PC-9 (cell line): ENCODE data around the gene MBTPS2. TPM values are rescaled to one million over a fixed set of nuclear protein-coding genes. Genes with fewer than 3 reads are reported as not detected.
A peak's percentile ranks its signal among the peaks of the same experiment; 100 is the strongest.

Experiments used
- BruUV-seq: library from RNA; stranded (reverse); fragments of 400-500 nt; replicated peaks from 2 replicates; lab custom pipeline; 2021; lab: Mats Ljungman, UMichigan
- CTCF ChIA-PET: fragments of 300-600 bp; sonication (Branson Sonifier 250); formaldehyde crosslinking; loops from one replicate; lab custom pipeline; 2022; ENCODE audit warnings: antibody characterized with exemption; lab: Charles Lee
- POLR2A ChIA-PET: fragments of 300-600 bp; sonication (Branson Sonifier 250); formaldehyde crosslinking; loops from one replicate; lab custom pipeline; 2022; ENCODE audit warnings: antibody characterized with exemption; ENCODE audit not compliant: unreplicated experiment; lab: Charles Lee
- DNase-seq, 2 experiments: peaks; one replicate each; pipeline versions ENCODE4 v3.0.0 to v3.0.0-alpha.2; 2015 to 2022; ENCODE audit warnings: mixed read lengths in 1 of 2
- H2AFZ ChIP-seq: fragments of 200-600 bp; sonication (generic); 2 replicates; pipeline ENCODE4 v1.8.1; 2017; ENCODE audit warnings: antibody characterized with exemption
- H3F3A ChIP-seq: fragments of 200-600 bp; sonication (generic); 2 replicates; pipeline ENCODE4 v1.8.1; 2017; ENCODE audit warnings: antibody characterized with exemption, mild to moderate bottlenecking, low read depth; ENCODE audit not compliant: insufficient read depth
- H3K27ac ChIP-seq: fragments of 200-600 bp; sonication (generic); 2 replicates; pipeline ENCODE4 v1.6.1; 2016; ENCODE audit warnings: mixed run types
- H3K27me3 ChIP-seq: fragments of 200-600 bp; sonication (generic); 2 replicates; pipeline ENCODE4 v1.6.1; 2016; ENCODE audit warnings: low read depth, mixed run types; ENCODE audit not compliant: insufficient read depth
- H3K36me3 ChIP-seq: fragments of 200-600 bp; sonication (generic); 2 replicates; pipeline ENCODE4 v1.6.1; 2016; ENCODE audit warnings: low read depth, mixed run types
- H3K4me1 ChIP-seq: fragments of 200-600 bp; sonication (generic); replicated peaks from 2 replicates; pipeline ENCODE4 v1.6.1; 2016; ENCODE audit warnings: mixed run types; ENCODE audit not compliant: insufficient read depth
- H3K4me2 ChIP-seq: fragments of 200-600 bp; sonication (generic); 2 replicates; pipeline ENCODE4 v1.6.1; 2017; ENCODE audit warnings: mixed run types
- H3K4me3 ChIP-seq: fragments of 200-600 bp; sonication (generic); 2 replicates; pipeline ENCODE4 v1.6.1; 2016; ENCODE audit warnings: mixed run types
- H3K79me2 ChIP-seq: fragments of 200-600 bp; sonication (generic); 2 replicates; pipeline ENCODE4 v1.6.1; 2017; ENCODE audit warnings: low read depth, mixed run types
- H3K9me2 ChIP-seq: fragments of 200-600 bp; sonication (generic); 2 replicates; pipeline ENCODE4 v1.8.1; 2017; ENCODE audit warnings: mild to moderate bottlenecking; ENCODE audit not compliant: insufficient read depth
- H3K9me3 ChIP-seq: fragments of 200-600 bp; sonication (generic); 2 replicates; pipeline ENCODE4 v1.8.1; 2016; ENCODE audit warnings: low read depth; ENCODE audit not compliant: insufficient read depth
- H4K20me1 ChIP-seq: fragments of 200-600 bp; sonication (generic); 2 replicates; pipeline ENCODE4 v1.8.1; 2017; ENCODE audit not compliant: insufficient read depth
- EZH2 ChIP-seq: fragments of 200-600 bp; sonication (generic); IDR thresholded peaks from 2 replicates; pipeline ENCODE4 v1.8.0; 2017; ENCODE audit warnings: antibody characterized with exemption, low read depth
- intact Hi-C: fragments of 100-400 bp; cut with micrococcal nuclease; formaldehyde crosslinking; loops from one replicate; pipeline ENCODE4 v1.10.0; 2022; ENCODE audit not compliant: unreplicated experiment
- total RNA-seq: library from RNA; stranded (reverse); gene quantifications from 2 replicates; pipeline ENCODE4 v1.2.3, GENCODE V29; 2021
- TF ChIP-seq, protein P1 (sequence below): fragments of 200-600 bp; sonication (generic); conservative IDR thresholded peaks from 2 replicates; pipeline ENCODE4 v1.6.1; 2017; ENCODE audit warnings: mixed run types, antibody characterized with exemption, mild to moderate bottlenecking, moderate library complexity

MBTPS2 gene
- total RNA-seq, 1 experiment from 2014 or later, result 16.9 TPM

DNA sequence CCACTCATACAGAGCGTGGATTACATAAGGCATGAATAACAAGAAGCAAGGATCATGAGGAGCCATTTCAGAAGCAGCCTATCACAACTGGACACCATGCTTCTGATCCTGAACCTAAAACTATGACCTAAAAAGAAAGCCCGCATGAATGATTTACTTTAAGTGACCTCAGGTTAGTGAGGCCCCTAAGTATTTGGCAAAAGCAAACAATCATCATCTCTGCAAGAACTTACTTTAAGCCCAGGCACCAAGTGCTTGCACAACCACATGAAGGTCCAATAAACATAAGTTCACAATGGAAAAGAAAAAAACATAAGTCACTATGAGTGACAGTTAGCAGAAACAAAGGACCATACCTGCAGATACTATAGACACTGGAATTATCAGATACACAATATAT, 7.9 kb upstream of the MBTPS2 start:
- Histone ChIP-seq H2AFZ (no peak overlapping the region), H3K79me2 (no peaks in the 10 kb centered on the region), H3K36me3 (no peaks in the 10 kb centered on the region), H4K20me1 (no peaks in the 10 kb centered on the region), H3K4me3 (no peak overlapping the region), H3K27ac (no peak overlapping the region), H3K9me3 (no peaks in the 10 kb centered on the region), H3K4me2 (no peak overlapping the region), H3K4me1 (no peaks in the 10 kb centered on the region), H3K9me2 (no peaks in the 10 kb centered on the region), H3K27me3 (no peaks in the 10 kb centered on the region), H3F3A (no peaks in the 10 kb centered on the region)
- POLR2A ChIA-PET, result no interaction called here
- no peak for TF ChIP-seq EZH2
- intact Hi-C loops, result no loop called here
- BruUV-seq, result no TSS peak
- no peak for DNase-seq
- CTCF ChIA-PET, result no interaction called here

DNA sequence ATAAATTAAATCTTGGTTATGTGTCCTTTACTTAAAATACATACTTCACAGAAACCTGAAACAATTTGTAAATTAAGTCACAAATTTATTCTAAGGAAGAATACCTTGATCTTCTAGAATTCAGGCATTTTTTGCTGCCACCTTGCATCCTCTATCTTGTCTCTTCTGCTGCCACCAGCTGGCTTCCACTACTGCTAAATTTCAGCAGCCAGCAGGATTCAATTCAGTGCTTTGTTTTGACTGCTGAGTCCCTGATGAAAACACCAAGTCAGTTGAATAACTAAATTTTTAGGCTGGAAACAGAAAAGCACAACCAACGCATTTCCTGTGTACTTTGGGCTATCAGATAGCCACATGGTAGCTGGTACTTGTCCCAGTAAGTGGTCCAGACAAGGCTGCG, 2.4 kb upstream of the MBTPS2 start:
- Histone ChIP-seq H3F3A (no peaks in the 10 kb centered on the region), H3K4me2 (no peak overlapping the region), H2AFZ (no peak overlapping the region), H3K9me3 (no peaks in the 10 kb centered on the region), H3K79me2 (peaks cover 21% of the 10 kb centered on the region), H4K20me1 (no peaks in the 10 kb centered on the region), H3K9me2 (no peaks in the 10 kb centered on the region), H3K4me1 (no peaks in the 10 kb centered on the region; the same call in 1 of the 2 replicates), H3K27me3 (no peaks in the 10 kb centered on the region), H3K27ac (no peak overlapping the region), H3K36me3 (no peaks in the 10 kb centered on the region), H3K4me3 (no peak overlapping the region)
- TF ChIP-seq EZH2, result no peak
- TF ChIP-seq, protein P1, sequence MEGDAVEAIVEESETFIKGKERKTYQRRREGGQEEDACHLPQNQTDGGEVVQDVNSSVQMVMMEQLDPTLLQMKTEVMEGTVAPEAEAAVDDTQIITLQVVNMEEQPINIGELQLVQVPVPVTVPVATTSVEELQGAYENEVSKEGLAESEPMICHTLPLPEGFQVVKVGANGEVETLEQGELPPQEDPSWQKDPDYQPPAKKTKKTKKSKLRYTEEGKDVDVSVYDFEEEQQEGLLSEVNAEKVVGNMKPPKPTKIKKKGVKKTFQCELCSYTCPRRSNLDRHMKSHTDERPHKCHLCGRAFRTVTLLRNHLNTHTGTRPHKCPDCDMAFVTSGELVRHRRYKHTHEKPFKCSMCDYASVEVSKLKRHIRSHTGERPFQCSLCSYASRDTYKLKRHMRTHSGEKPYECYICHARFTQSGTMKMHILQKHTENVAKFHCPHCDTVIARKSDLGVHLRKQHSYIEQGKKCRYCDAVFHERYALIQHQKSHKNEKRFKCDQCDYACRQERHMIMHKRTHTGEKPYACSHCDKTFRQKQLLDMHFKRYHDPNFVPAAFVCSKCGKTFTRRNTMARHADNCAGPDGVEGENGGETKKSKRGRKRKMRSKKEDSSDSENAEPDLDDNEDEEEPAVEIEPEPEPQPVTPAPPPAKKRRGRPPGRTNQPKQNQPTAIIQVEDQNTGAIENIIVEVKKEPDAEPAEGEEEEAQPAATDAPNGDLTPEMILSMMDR, result no peak
- ChIA-PET POLR2A (no interaction called here), CTCF (no interaction called here)
- no peak for DNase-seq
- intact Hi-C loops, result no loop called here
- BruUV-seq, result no TSS peak

DNA sequence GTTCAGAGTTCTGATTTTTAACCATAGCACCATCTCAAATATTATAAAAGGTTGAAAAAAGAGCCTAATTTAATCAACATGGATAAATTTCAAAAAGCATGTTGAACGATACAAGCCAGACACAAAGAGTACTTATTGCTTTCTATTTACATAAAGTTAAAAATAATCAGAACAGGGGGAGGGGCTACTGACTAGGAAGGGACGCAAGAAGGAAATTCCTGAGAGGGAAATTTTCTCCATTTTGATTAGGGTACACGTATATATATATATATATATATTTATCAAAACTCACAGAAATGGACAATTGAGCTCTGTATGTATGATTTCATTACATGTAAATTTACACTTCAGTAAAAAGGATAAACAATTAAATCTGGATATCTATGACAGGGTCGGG, 482 bp upstream of the MBTPS2 start:
- H3K27me3 ChIP-seq, result no peaks in the 10 kb centered on the region
- intact Hi-C loops, result loop anchor here (2.0 kb wide), 1 partner anchor 136 kb away; no protein-coding TSS in a partner anchor
- H3K36me3 ChIP-seq, result no peaks in the 10 kb centered on the region
- peak overlapping the region; percentile 89; the same call in 1 of the 2 replicates for H3K4me3 ChIP-seq
- H3K4me2 ChIP-seq, result peak overlapping the region; percentile 94
- H3K79me2 ChIP-seq, result peaks cover 21% of the 10 kb centered on the region
- H3K27ac ChIP-seq, result peak overlapping the region; percentile 67
- no peak for DNase-seq
- H2AFZ ChIP-seq, result peak overlapping the region; percentile 93
- TSS peak; percentile 95 for BruUV-seq
- H3K9me3 ChIP-seq, result no peaks in the 10 kb centered on the region
- no peaks in the 10 kb centered on the region for H4K20me1 ChIP-seq
- ChIA-PET CTCF (no interaction called here), POLR2A (interaction anchor here (0.6 kb wide), 1 partner anchor 1311 kb away, joined by 3 read pairs; no protein-coding TSS in a partner anchor)
- TF ChIP-seq, protein P1, result no peak
- TF ChIP-seq EZH2, result no peak
- no peaks in the 10 kb centered on the region; the same call in 1 of the 2 replicates for H3K4me1 ChIP-seq
- no peaks in the 10 kb centered on the region for H3F3A ChIP-seq
- H3K9me2 ChIP-seq, result no peaks in the 10 kb centered on the region

DNA sequence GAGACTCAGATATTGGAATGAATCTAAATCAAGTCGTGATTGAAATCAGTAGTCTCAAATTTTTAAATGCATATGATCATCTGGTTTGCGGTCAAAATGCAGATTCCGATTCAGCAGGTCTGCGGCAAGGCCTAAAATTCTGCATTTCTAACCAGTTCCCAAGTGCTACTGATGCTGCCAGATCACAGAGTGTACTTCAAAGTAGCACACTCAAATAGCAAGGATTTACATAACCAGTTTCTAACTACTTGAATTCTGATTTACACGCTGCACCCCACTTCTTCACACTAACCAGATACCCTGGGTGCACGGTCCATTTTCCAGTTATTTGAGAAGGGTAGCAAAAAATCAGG, 752 bp downstream of the MBTPS2 start:
- peak in 1 of 2 experiments; percentile 2 for DNase-seq
- Histone ChIP-seq H3K36me3 (no peaks in the 10 kb centered on the region), H3K4me2 (peak overlapping the region; percentile 94), H4K20me1 (no peaks in the 10 kb centered on the region), H3K27ac (peak overlapping the region; percentile 67), H3F3A (no peaks in the 10 kb centered on the region), H3K27me3 (no peaks in the 10 kb centered on the region), H3K9me2 (no peaks in the 10 kb centered on the region), H3K4me3 (peak overlapping the region; percentile 89), H3K4me1 (no peaks in the 10 kb centered on the region; the same call in 1 of the 2 replicates), H3K9me3 (no peaks in the 10 kb centered on the region), H3K79me2 (peaks cover 21% of the 10 kb centered on the region), H2AFZ (peak overlapping the region; percentile 93)
- ChIA-PET CTCF (no interaction called here), POLR2A (no interaction called here)
- intact Hi-C loops, result loop anchor here (10.0 kb wide), 1 partner anchor 105 kb away; the partner anchor contains the start of gene SMS
- no peak for TF ChIP-seq EZH2
- TF ChIP-seq, protein P1, result no peak
- BruUV-seq, result TSS peak; percentile 51
